ENCODE results near the gene GMPPA. TPM values are rescaled to one million over a fixed set of nuclear protein-coding genes. Genes with fewer than 3 reads are reported as not detected.

GMPPA gene
- total RNA-seq, 4 donors from 2014 or later = 16.2 to 32.6 (median 19.9) TPM

DNA sequence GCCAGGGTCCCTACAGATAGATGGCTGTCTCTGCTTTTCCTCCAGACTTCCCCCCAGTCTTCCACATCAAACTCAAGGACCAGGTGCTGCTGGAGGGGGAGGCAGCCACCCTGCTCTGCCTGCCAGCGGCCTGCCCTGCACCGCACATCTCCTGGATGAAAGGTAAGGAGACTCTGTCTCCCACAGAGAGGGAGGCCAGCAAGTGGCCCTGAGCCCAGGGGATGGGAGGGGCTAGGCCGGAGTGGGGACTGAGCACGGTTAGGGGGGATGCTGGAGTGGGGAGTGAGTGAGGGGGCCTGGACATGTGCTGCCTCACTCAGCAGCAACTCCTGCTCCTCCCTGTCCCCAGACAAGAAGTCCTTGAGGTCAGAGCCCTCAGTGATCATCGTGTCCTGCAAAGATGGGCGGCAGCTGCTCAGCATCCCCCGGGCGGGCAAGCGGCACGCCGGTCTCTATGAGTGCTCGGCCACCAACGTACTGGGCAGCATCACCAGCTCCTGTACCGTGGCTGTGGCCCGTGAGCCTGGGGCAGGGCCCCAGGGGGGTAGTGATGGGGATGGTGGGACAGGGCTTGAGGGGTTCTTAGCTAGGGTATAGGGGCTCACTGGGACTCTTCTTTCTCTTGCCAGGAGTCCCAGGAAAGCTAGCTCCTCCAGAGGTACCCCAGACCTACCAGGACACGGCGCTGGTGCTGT, 10.4 kb upstream of the GMPPA start:
- TF ChIP-seq POLR2A (IDR thresholded peaks at IDR 0.05; ENCODE audit: low read depth) = no peak
- TF ChIP-seq EP300 (IDR thresholded peaks at IDR 0.05) = no peak
- TF ChIP-seq, protein P1, sequence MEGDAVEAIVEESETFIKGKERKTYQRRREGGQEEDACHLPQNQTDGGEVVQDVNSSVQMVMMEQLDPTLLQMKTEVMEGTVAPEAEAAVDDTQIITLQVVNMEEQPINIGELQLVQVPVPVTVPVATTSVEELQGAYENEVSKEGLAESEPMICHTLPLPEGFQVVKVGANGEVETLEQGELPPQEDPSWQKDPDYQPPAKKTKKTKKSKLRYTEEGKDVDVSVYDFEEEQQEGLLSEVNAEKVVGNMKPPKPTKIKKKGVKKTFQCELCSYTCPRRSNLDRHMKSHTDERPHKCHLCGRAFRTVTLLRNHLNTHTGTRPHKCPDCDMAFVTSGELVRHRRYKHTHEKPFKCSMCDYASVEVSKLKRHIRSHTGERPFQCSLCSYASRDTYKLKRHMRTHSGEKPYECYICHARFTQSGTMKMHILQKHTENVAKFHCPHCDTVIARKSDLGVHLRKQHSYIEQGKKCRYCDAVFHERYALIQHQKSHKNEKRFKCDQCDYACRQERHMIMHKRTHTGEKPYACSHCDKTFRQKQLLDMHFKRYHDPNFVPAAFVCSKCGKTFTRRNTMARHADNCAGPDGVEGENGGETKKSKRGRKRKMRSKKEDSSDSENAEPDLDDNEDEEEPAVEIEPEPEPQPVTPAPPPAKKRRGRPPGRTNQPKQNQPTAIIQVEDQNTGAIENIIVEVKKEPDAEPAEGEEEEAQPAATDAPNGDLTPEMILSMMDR (IDR thresholded peaks at IDR 0.05) = no peak
- no peak for TF ChIP-seq POLR2AphosphoS5 (IDR thresholded peaks at IDR 0.05)
- intact Hi-C loops (cut with DNase I) = no loop called here
- Histone ChIP-seq H3K4me1 (peaks cover 14 to 26% (median 17%) of the 10 kb centered on the region in 4 donors), H3K36me3 (peaks cover 7 to 93% (median 53%) of the 10 kb centered on the region in 4 donors), H3K27me3 (peaks cover 0 to 44% (median 7%) of the 10 kb centered on the region in 4 donors), H3K4me3 (no peak overlapping the region), H3K27ac (replicated peaks in 1 of 4) (peak overlapping the region in 3 of 4 donors; percentile 48 to 99 (median 53)), H3K9me3 (no peaks in the 10 kb centered on the region)
- WGBS = 99% methylated on average over 12 of the region's 17 CpGs
- no peak for DNase-seq (ENCODE audit: extremely low spot score)

DNA sequence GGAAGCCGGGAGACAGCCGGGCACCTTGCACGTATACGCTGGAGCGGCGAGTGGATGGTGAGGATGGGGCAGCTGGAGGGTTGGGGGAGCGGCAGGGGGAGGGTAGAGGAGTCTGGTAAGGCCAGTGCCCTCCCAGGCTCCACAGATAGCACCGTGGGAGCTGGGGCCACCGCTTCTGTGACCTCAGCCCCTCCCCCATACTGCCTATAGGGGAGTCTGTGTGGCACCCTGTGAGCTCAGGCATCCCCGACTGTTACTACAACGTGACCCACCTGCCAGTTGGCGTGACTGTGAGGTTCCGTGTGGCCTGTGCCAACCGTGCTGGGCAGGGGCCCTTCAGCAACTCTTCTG, 9.9 kb upstream of the GMPPA start:
- Histone ChIP-seq H3K27me3 (peaks cover 0 to 39% (median 5%) of the 10 kb centered on the region in 4 donors), H3K4me1 (peaks cover 14 to 26% (median 15%) of the 10 kb centered on the region in 4 donors), H3K27ac (replicated peaks in 1 of 4) (peak overlapping the region in 3 of 4 donors; percentile 48 to 99 (median 53)), H3K36me3 (peaks cover 7 to 93% (median 51%) of the 10 kb centered on the region in 4 donors), H3K4me3 (no peak overlapping the region), H3K9me3 (no peaks in the 10 kb centered on the region)
- DNase-seq (ENCODE audit: extremely low spot score) = no peak
- intact Hi-C loops (cut with DNase I) = no loop called here
- WGBS = 78% methylated on average over 14 of the region's 14 CpGs
- TF ChIP-seq POLR2AphosphoS5 (IDR thresholded peaks at IDR 0.05) (no peak), EP300 (IDR thresholded peaks at IDR 0.05) (no peak), POLR2A (IDR thresholded peaks at IDR 0.05; ENCODE audit: low read depth) (no peak)
- TF ChIP-seq, protein P1 (IDR thresholded peaks at IDR 0.05) = no peak

DNA sequence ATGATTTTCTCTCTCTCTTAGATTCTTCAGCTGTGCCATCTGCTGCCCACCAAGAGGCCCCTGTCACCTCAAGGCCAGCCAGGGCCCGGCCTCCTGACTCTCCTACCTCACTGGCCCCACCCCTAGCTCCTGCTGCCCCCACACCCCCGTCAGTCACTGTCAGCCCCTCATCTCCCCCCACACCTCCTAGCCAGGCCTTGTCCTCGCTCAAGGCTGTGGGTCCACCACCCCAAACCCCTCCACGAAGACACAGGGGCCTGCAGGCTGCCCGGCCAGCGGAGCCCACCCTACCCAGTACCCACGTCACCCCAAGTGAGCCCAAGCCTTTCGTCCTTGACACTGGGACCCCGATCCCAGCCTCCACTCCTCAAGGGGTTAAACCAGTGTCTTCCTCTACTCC, 9.4 kb upstream of the GMPPA start:
- H3K36me3 ChIP-seq = peaks cover 7 to 91% (median 50%) of the 10 kb centered on the region in 4 donors
- intact Hi-C loops (cut with DNase I) = no loop called here
- H3K27me3 ChIP-seq = peaks cover 0 to 34% (median 2%) of the 10 kb centered on the region in 4 donors
- H3K4me1 ChIP-seq = peaks cover 9 to 26% (median 15%) of the 10 kb centered on the region in 4 donors
- TF ChIP-seq POLR2AphosphoS5 (IDR thresholded peaks at IDR 0.05) = no peak
- no peak for TF ChIP-seq EP300 (IDR thresholded peaks at IDR 0.05)
- TF ChIP-seq, protein P1 (IDR thresholded peaks at IDR 0.05) = no peak
- TF ChIP-seq POLR2A (IDR thresholded peaks at IDR 0.05; ENCODE audit: low read depth) = no peak
- H3K27ac ChIP-seq (replicated peaks in 1 of 4) = peak overlapping the region in 3 of 4 donors; percentile 48 to 99 (median 53)
- DNase-seq (ENCODE audit: extremely low spot score) = no peak
- no peaks in the 10 kb centered on the region for H3K9me3 ChIP-seq
- 91% methylated on average over 9 of the region's 9 CpGs for WGBS
- H3K4me3 ChIP-seq = no peak overlapping the region

DNA sequence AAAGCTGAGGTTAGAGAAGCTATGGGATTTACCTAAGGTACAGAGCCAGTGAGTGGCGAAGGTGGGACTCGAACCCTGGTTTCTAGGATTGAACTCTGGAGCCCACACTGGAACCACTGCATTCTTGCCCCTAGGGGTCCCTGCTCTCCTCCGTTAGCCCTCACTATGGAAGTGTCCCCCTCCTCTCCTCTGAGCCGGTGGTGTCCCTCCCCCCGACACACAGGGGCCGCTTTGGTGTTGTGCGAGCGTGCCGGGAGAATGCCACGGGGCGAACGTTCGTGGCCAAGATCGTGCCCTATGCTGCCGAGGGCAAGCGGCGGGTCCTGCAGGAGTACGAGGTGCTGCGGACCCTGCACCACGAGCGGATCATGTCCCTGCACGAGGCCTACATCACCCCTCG, 8.5 kb upstream of the GMPPA start:
- DNase-seq (ENCODE audit: extremely low spot score) = no peak
- TF ChIP-seq POLR2AphosphoS5 (IDR thresholded peaks at IDR 0.05) = no peak
- TF ChIP-seq, protein P1 (IDR thresholded peaks at IDR 0.05) = peak; percentile 8 to 27 (median 19)
- no peak for TF ChIP-seq EP300 (IDR thresholded peaks at IDR 0.05)
- H3K36me3 ChIP-seq = peaks cover 7 to 82% (median 46%) of the 10 kb centered on the region in 4 donors
- peaks cover 0 to 29% (median 0%) of the 10 kb centered on the region in 4 donors for H3K27me3 ChIP-seq
- no peak overlapping the region for H3K4me3 ChIP-seq
- intact Hi-C loops (cut with DNase I) = no loop called here
- no peaks in the 10 kb centered on the region for H3K9me3 ChIP-seq
- peaks cover 3 to 27% (median 17%) of the 10 kb centered on the region in 4 donors for H3K4me1 ChIP-seq
- WGBS = 88% methylated on average over 8 of the region's 23 CpGs
- H3K27ac ChIP-seq (replicated peaks in 1 of 4) = peak overlapping the region; percentile 27 to 99 (median 45)

Measured in esophagus muscularis mucosa (tissue), 4 donors.